GM19452 (cell line): ENCODE results near the gene SLC22A31.

ENCODE experiments used
- ATAC-seq: cut with Tn5 transposase; IDR thresholded peaks from one replicate; pipeline ENCODE4 v1.9.1; 2021; ENCODE audit not compliant: unreplicated experiment

SLC22A31 gene

GRCh38 chr16:89217138-89217387 lies 16.7 kb upstream of the SLC22A31 start:
- no peak for ATAC-seq

DNA sequence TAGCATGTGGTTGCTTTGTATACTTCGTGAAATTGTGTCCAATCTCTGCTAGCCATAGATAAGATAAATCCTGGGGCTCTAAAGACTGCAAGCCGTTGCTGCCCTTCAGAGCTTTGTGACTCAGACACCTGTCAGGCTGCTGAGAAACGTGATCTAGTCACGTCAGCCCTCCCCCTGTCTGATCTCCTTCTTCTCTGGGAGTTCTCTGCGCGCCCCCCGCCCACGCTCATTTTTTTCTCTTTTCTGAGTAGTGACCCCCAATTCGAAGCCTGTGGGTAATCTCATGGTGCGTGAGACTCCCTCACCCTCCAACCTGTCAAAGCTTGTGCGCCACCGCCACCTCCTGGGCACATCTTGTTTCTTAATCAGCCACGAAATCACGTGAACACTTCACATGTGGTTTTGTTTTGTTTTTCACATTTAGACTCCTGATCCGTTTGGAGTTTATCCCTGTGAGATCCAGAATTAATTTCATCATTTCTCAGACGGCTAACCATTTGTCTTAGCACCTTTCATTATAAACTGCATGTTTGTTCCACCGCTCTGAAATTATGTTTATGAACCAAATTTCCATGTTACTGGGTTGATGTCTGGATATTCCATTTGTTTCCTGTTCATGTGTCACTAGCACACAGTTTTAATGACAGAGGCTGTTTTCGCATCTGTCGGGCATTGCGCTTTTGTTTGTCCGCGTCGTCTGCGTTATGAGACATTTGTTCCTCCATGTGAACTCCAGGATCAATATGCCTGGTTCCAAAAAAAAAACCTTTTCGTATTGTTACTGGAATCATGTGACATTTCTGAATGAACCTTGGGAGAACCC lies 16.2 kb upstream of the SLC22A31 start:
- no peak for ATAC-seq

DNA sequence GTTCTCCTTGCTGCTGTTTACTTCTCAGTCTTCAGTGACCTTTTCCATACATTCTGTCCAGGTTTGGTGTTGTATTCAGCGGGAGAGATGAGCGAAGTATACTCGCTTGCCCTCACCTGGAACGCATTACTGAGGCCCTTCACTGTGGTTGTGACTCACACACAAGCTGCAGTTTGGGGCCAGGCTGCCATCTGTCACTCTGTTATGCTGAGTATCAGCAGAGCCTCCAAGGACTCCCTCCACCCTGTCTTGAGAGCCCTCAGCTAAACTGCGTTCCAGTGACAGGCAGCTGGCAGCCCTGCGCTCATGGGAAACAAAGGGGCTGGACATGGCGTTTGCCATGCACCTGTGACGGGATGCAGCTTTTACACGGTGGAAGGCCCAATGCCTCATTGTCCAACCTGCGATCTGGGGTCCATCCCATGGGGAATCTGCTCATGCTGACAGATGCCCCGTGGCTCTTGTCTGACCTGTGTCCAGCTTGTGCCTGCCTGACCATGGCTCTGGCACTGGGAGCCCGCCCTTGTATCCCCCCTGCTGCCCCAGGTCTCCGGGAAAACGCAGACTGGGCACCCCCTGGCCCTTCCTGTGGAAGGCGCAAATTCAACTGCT lies 10.7 kb upstream of the SLC22A31 start:
- ATAC-seq: no peak

DNA sequence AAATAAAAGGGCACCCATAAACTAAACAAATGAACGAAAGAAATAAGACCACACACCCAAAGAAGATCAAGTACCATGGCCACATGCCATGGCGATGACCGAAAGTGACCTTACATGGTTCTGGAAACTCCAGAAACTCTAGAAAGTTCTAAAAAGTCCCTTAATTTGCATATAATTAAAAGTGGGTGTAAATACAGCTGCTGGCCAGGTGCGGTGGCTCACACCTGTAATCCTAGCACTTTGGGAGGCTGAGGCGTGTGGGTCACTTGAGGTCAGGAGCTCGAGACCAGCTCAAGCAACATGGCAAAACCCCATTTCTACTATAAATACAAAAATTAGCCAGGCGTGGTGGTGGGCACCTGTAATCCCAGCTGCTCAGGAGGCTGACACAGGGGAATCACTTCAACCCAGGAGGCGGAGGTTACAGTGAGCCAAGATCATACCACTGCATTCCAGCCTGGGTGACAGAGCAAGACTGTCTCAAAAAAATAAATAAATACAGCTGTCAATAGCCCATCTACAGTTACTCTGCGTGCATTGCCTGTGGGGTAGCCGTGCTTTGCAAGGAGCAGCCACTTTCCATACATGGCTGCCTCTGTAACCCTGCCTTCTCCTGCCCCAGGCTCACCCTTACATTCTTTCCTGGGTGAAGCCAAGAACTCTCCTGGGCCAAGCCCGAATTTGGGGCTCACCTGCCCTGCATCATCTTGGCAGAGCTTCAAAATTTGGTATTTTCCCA lies 10.0 kb upstream of the SLC22A31 start:
- no peak for ATAC-seq

- ATAC-seq: no peak
Observed at GRCh38 chr16:89209522-89210044, 9.2 kb upstream of the SLC22A31 start.

DNA sequence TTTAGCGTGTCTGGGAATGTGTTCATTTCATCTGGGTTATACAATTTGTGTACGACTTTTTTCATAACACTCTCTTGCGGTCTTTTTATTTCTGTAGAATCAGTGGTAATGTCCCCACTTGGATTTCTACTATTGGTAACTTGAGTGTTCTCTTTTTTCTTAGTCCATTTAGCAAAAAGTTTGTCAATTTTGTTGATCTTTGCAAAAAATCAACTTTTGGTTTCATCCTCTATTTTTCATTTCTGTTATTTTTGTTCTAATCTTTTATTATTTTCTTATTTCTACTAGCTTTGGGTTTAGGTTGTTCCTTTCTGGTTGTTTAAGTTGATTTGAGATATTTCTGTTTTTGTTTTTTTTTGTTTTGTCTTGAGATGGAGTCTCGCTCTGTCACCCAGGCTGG lies 7.7 kb upstream of the SLC22A31 start:
- no peak for ATAC-seq

DNA sequence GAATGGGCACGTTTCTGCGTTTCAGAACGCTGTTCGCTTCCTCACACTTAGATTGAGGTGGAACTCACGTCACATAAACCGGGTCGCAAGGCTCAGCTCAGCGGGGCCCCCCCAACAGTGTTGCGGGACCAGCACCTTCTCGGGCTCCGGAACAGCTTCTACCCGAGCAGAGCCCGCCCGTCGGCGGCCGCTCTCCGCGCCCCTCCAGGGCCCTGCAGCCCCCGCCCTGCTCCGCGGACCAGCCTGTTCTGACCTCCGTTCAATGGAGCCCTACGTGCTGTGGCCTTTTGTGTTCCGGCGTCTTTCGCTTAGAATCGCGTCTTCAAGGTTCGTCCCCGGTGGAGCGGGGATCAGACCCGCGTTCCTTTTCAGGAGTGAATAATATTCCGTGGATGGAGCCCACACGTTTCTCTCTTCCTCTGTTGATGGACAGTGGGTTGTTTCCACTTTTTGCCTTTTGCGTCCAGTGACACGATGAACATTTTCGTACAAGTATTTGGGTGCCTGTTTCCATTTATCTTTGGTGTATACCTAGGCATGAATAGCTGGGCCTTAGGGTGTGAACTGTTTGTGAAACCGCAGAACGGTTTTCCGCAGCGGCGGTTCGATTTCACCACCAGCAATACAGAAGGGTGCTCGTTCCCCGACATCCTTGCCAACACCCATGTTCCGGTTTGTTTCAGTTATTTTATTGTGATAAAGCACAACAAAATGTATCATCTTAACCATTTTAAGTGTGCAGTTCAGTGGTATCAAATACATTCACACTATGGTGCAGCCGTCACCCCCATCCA lies 2.3 kb upstream of the SLC22A31 start:
- no peak for ATAC-seq

DNA sequence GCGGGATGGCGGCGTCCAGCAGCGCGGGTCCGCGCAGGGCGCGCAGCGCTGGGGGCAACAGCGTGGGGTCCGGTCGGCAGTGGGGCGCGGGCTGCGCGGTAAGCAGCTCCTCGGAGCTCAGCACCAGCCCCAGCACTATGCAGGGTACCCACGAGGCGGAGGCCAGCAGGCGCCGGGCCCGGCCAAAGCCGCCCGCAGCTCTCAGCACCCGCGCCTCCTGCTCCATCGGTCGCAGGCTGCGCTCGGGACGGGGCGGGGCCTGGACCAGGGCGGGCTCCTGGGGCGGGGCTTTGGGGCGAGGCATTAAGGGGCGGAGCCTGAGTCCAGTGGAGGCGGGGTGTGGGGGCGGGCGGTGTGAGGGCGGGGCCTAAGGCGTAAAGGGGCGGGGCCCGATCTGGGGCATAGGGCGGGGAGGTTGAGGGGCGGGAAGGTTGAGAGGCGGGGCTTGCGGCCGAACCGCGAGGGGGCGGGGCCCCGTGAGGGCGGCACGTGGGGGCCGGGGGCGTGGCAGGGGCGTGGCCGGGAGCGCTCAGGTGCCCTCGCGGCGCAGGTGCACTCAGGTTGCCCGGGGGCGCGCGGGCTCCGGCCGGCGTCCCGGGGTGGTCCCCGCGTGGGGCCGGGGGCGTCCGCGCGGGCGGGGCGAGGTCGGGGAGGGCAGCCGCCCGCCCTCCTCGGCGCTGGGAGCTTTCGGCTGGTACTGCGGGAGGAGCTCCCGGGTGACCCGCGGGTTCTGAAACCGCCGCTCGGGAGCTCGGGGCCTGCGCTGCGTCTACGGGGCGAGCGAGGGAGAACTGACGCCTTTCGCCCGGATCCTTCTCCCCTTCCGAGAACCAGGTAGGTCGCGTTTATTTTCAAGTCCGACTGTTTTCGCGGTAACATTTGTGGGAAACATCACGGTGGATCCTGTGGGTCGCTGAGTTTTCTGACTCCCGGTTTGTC lies 1.4 kb upstream of the SLC22A31 start:
- ATAC-seq: no peak

DNA sequence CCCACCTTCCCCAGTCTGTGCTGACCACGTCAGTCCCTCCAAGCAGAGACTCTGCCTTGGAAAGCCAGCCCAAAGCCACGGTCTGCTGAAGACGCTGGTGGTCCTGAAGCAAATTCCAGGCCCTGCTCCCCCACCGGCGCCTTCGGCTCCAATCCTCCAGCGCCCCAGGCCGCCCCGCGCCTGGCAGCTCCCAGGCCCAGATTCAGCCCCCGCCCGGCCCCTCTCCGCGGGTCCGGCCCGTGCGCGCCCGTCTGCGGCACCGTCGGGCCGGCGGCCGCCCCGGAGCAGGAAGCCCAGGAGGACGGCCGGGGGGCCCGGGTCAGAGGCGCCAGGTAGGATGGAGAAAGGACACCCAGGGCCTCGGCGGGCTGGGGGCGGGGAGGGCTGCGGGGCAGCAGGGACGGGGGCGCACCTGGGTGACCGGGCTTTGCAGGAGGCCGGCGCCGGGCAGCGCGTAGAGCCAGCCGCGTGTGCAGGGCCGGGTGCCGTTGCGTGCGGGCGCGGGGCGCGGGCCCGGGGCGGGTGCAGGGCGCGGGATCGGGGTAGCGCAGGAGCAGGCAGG lies 594 bp upstream of the SLC22A31 start:
- ATAC-seq: no peak

- ATAC-seq: no peak
Observed at GRCh38 chr16:89199241-89200123, 855 bp downstream of the SLC22A31 start.

GRCh38 chr16:89198417-89199240 lies 1.7 kb downstream of the SLC22A31 start:
- no peak for ATAC-seq

DNA sequence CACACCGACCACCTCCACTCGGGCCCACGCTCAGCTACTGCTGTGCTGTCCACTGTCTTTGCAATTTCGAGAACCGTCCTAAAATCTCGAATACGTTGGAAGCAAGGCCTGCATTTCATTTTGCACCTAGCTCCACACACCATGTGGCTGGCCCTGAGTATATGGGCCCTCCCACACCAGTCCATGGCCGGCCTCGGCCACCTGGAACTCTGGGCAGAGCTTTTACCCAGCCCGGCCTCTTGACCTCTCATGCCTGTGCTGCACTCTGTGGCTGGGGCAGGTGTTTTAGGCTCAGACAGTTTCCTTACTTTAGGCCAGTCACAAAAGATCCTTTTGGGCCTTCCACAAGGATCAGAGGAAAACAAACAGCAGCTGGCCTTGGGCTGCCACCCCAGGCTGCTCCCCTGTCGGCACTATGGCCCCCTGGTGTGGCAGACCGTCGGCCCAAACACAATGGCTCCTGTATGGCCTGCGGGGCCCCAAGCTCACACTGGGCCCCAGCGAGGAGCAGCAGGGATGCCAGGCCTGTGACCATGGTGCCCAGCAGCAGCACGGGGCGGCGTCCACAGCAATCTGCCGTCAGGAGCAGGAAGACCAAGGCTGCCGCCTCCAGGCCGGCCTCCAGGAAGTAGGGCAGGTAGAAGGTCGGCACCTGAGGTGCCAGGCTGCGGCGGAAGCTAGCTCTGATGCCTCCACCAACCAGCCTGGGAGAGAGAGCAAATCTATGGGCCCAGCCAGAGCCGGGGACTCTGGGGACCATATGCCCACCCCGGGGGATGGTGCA lies 2.5 kb downstream of the SLC22A31 start:
- no peak for ATAC-seq

DNA sequence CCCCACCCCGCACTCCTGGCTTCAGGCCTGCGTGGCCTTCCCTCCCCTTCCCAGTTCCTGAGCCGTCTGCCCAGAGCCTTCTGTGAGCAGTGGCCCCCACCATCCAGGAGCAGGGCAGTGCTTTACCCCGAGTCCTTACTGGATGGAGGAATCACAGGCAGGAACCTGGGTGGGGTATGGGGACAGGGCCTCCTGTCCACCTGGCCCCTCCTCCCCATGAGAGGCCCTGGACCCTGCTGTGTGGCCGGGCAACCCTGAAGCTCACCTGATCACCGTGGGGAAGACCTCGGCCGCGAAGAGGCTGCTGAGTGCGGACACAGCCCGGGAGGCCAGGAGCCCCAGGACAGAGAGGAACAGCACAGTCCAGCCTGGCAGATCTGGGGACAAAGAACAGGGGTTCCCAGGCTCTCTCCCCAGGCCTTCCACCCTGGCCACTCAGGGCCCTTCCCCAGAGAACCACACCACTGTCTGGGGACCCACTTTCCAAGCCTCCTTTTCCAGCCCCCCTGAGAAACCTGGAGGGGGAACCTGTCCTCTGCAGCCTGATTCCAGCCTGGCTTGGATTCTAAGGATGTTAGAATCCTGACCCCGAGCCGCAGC lies 3.2 kb downstream of the SLC22A31 start:
- no peak for ATAC-seq

- no peak for ATAC-seq
Observed at GRCh38 chr16:89195521-89196171, 4.7 kb downstream of the SLC22A31 start.

- ATAC-seq: no peak
Observed at GRCh38 chr16:89194340-89195311, 5.7 kb downstream of the SLC22A31 start.
